CD4-positive, alpha-beta T cell treated with Interleukin-15 for 4 hours (primary cell): Measurements from ENCODE around the gene TTLL10.
A peak's percentile ranks its signal among the peaks of the same experiment; 100 is the strongest.
"Not testable (repeated sequence)": the region's sequence is repeated elsewhere in the genome, so short reads cannot be mapped to it uniquely, and the experiment has no call there.

Experiments
- DNase-seq: peaks from one replicate; pipeline ENCODE4 v3.0.0-alpha.2; 2020; ENCODE audit warnings: low spot score

The TTLL10 gene

GRCh38 chr1:1171546-1172340, 1.9 kb upstream of the TTLL10 start:
- peak; percentile 21 for DNase-seq

- no peak for DNase-seq
Observed at GRCh38 chr1:1173061-1173792, 453 bp upstream of the TTLL10 start.

DNA sequence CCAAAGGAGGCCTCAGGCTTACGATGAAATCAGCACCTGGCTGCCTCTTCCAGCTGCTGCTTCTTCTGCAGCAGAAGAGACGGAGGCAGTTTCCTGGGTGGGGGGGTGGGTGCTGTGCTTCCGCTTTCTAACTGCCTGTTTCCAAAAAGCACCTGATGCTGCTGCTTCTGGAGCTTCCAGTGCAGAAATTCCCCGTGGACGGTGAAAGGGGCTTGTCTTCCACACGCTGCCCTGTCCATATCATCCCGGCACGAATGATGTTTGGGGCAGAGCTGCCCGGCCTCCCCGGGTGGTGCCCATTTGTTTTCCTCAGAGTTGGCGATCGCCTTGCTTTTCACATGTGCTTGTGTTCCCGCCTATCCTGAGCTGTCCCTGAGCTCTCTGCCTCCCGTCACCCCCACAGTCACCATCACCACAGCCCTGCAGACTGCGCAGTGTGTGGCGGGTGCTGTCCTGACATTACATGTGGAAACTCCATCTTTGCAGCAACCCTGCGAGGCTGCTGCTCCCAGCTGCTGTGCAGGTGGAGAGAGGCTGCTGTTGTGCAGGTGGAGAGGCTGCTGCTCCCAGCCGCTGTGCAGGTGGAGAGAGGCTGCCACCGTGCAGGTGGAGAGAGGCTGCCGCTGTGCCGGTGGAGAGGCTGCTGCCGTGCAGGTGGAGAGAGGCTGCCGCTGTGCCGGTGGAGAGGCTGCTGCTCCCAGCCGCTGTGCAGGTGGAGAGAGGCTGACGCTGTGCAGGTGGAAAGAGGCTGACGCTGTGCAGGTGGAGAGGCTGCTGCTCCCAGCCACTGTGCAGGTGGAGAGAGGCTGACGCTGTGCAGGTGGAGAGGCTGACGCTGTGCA, 1.8 kb downstream of the TTLL10 start:
- DNase-seq = no peak

- DNase-seq = not testable (repeated sequence)
Observed at GRCh38 chr1:1176063-1176761, 2.5 kb downstream of the TTLL10 start.

GRCh38 chr1:1176931-1177330, 3.3 kb downstream of the TTLL10 start:
- no peak for DNase-seq

GRCh38 chr1:1177452-1178206, 3.9 kb downstream of the TTLL10 start:
- DNase-seq = no peak

DNA sequence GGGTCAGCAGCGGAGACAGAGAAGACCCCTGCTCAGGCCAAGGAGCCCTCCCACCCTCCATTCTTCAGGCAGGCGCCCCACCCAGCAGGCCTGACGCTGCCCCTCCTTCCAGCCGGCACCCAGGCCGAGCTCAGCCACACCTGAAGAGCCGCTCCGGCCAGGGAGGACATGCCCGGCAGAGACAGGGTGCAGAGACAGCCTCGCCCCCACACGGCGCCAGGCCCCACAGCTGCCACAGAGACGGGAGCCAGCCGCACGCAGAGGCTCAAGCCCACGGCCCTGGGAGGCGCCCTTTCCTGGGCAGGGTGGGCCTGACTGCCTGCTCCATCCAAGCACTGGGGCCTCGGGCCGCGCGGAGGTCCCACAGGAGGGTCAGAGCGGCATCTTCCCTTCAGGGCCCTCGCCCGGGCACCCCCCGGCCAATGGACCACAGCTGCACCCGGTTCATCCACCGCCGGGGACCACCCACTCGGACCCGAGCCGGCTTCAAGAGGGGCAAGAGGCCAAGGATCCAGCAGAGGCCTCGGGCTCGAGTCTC, 5.2 kb downstream of the TTLL10 start:
- no peak for DNase-seq

DNA sequence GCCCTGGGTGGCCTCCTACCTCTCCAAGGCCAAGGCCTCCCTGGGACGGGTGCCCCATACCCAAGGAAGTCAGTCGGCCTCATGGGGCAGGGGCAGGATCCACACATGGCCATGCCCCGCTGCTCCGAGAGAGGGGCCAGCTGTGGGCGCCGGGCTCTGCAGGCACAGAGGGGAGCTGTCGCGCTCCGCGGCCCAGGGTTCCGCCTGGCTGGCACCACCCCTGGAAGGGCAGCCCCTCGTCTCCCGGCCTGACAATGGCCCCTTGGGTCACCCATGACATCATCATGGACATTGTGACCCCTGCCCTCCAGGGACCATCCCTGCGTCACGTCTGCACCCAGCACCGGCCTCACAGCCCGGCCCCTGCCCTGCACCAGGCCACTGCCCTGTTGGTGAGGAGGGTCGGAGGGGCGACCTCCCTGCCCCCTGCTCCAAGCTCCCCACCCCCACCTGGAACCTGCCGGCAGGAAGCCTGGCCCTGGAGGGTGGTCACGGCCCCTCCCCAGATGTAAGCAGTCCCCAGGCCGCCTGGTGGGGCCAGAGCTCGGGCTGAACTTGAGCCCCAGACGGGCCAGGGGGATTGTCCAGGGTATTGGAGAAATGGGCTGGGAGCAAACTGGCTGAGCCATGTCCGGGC, 5.8 kb downstream of the TTLL10 start:
- no peak for DNase-seq

DNA sequence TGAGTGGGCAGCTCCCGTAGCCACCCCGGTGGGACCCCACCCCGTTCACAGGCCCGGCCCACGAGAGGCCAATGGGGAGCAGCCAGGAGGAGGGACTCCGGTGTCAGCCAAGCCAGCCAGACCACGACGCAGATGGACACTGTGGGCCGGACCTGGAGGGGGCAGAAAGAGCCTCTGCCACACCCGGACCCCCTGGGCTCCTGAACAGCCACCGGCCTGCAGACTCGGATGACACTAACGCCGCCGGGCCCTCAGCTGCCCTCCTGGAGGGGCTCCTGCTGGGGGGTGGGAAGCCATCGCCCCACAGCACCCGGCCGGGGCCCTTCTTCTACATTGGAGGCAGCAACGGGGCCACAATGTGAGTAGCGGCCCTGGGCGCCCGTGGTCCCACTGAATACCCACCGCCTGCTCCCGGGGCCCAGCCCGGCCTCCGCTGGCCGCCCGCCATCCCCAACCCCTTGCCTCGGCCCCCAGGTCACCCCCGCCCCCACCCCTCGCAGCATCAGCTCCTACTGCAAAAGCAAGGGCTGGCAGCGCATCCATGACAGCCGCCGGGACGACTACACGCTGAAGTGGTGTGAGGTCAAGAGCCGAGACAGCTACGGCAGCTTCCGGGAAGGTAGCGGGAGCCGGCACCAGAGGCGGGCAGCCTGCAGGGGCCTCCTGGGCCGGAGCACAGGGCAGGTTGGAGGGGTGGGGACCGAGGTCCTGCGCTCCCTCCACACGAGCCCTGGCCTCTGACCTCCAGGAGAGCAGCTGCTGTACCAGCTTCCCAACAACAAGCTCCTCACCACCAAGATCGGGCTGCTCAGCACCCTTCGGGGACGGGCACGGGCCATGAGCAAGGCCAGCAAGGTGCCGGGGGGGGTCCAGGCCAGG, 6.5 kb downstream of the TTLL10 start:
- DNase-seq = no peak

DNA sequence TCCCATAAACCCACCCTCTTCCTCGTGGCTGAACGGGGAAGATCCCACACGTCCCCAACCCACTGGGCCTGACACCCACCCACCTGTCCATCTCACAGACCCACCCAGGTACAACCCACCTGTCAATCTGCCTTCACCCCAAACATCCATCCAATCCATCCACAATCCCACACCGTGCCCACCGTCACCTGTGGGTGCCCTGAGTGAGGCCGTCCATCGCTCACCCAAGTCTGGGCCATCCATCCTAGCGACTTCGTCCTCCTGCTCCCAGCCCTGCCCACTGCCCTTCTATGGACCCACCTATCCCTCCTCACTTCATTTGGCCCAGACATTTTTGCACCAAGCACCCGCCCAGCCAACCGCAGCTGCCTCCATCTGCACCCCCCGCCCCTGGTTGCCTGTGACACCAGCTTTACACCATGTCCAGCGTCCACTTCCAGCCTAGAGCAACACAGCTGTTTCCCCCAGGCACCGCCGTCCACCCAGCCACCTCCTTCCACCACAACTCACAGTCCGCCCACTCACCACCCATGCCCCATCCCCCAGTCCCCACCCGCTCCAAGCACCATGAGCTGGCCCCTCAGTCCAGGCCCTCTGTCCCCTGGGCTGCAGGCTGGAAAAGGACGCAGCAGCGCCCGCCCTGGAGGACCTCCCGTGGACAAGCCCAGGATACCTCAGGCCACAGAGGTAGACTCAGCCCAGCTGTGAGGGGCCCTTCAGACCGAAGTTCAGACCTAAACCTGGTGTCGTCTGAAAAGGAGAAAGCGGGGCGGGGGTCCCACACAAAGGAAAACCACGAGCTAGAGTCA, 7.7 kb downstream of the TTLL10 start:
- no peak for DNase-seq

DNA sequence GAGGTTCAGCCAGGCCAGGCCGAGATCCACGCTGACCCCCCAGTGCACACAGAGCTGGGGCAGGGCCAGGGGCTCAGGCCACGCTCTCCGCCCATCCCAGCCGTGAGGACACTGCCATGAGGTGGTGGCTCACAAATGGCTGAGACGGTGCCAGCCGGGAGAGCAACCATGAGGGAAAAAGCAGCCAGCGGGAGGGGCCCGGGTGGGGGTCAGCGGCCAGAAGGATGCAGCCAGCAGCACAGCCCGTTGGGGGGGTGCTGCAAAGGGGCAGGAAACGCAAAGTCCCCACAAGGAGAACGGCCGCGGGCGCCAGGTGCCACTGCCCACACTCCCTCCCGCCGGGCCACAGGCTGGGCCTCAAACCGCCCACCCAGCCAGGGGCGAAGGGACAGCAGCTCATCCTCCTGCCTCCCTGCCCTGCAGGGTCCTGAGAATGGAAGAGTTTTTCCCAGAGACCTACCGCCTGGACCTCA, 8.3 kb downstream of the TTLL10 start:
- no peak for DNase-seq

DNA sequence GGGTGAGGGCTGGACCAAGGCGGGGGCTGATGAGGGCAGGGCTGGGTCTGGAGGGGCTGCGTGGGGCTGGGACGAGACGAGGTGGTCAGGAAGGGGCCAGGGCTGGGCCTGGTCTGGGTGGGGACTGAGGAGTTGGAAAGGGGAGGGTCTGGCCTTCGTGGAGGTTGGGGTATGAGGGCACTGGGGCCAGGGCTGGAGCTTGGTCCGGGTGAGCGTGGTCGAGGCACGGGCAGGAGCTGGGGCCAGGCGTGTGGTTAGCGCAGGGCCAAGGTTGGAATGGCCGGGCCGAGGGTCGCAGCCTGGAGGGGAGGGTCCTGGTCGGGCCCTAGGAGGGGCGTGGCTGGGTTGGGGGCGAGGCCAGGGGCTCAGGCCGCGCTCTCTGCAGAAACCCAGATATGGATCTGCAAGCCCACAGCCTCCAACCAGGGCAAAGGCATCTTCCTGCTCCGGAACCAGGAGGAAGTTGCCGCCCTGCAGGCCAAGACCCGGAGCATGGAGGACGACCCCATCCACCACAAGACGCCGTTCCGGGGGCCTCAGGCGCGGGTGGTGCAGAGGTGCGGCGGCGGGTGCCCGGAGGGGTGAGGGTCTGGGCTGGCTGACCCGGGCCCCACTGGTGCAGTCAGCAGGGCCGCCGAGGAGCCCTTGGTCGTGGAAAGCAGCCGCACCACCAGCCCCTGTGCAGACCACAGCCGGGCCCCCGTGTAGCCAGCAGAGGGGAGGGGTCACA, 9.0 kb downstream of the TTLL10 start:
- no peak for DNase-seq

GRCh38 chr1:1183221-1183747, 9.6 kb downstream of the TTLL10 start:
- DNase-seq = no peak

- DNase-seq = no peak
Observed at GRCh38 chr1:1183833-1184775, 10.4 kb downstream of the TTLL10 start.

DNA sequence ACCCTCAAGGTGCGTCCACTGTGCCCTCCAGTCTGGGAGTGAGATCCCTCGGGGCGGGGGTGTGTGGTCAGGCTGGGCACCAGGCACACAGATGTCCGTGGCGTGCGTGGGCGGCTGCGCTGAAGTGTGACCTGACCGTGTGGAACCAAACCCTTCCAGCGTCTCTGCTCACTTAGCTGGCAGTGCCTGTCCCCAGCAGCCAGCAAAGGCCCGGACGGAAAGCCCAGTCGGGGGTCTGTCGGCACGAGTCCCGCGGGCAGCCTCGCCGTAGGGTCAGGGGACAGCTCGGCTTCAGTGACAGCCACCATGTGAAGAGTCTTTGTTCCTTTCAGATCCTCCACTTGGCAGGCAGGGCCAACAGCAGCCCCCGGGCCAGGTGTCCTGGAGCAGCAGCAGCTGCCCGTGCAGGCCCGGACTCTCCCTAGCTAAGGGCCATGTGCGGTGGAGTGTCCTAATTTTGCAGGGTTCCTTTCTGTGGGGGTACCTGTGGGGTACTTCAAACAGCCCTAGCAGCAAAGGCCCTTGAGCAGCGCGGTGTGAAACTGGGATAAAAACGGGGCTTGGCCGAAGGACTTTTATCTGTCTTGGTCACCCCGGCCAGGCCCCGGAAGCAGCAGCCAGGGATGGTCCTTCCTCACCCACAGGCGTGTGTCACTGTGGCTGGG, 11.6 kb downstream of the TTLL10 start:
- no peak for DNase-seq

DNA sequence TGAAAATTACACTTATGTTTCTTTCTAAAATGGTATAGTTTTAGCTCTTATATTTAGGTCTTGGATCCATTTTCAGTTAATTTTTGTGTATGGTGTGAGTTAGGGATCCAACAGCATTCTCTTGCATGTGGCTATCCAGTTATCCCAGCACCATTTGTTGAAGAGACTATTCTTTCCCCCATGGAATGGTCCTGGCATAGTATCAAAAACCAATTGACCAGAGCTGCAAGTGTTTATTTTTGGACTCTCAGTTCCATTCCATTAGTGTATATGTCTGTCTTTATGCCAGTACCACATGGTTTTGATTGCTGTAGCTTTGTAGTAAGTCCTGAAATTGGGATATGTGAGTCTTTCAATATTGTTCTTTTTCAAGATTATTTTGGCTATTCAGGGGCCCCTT, 14.3 kb downstream of the TTLL10 start:
- DNase-seq = no peak
